Astrocyte (in vitro differentiated cells and primary cell): ENCODE results near the gene PWP2. TPM values are rescaled to one million over a fixed set of nuclear protein-coding genes. Genes with fewer than 3 reads are reported as not detected.

Experiments
- DNase-seq: peaks from one replicate; pipeline ENCODE4 v3.0.0-alpha.2; 2010; ENCODE audit warnings: low read depth
- FAIRE-seq: peaks from 2 replicates; lab custom pipeline; 2011; peaks lifted over from hg19 to GRCh38; lab: Jason Lieb, UNC
- H2AFZ ChIP-seq: 2 replicates; pipeline ENCODE4 v1.6.0; 2012; ENCODE audit warnings: low read depth, low read length, inconsistent platforms
- H3K27ac ChIP-seq: 2 replicates; pipeline ENCODE4 v1.5.1; 2011; ENCODE audit warnings: low read depth, low read length, inconsistent platforms
- H3K27me3 ChIP-seq: 2 replicates; pipeline ENCODE4 v1.6.0; 2011; ENCODE audit warnings: low read length, inconsistent platforms; ENCODE audit not compliant: insufficient read depth
- H3K36me3 ChIP-seq: 2 replicates; pipeline ENCODE4 v1.5.1; 2011; ENCODE audit warnings: low read length, inconsistent platforms; ENCODE audit not compliant: insufficient read depth
- H3K4me1 ChIP-seq: 2 replicates; pipeline ENCODE4 v1.5.1; 2011; ENCODE audit warnings: low read length, inconsistent platforms; ENCODE audit not compliant: insufficient read depth
- H3K4me2 ChIP-seq: 2 replicates; pipeline ENCODE4 v1.6.0; 2012; ENCODE audit warnings: low read length, inconsistent platforms
- H3K4me3 ChIP-seq: 2 replicates; pipeline ENCODE4 v1.5.1; 2011; ENCODE audit warnings: low read depth, mild to moderate bottlenecking, low read length, inconsistent platforms; ENCODE audit not compliant: insufficient read depth
- H3K79me2 ChIP-seq: 2 replicates; pipeline ENCODE4 v1.6.0; 2012; ENCODE audit warnings: mild to moderate bottlenecking, low read length, inconsistent platforms; ENCODE audit not compliant: insufficient read depth
- H3K9ac ChIP-seq: 2 replicates; pipeline ENCODE4 v1.6.0; 2012; ENCODE audit warnings: mild to moderate bottlenecking, low read length, inconsistent platforms
- H3K9me3 ChIP-seq: 2 replicates; pipeline ENCODE4 v1.5.1; 2012; ENCODE audit warnings: low read depth, mild to moderate bottlenecking, low read length, inconsistent platforms; ENCODE audit not compliant: insufficient read depth
- H4K20me1 ChIP-seq: 2 replicates; pipeline ENCODE4 v1.6.0; 2012; ENCODE audit warnings: low read length, inconsistent platforms; ENCODE audit not compliant: insufficient read depth
- H3K27ac Mint-ChIP-seq: one replicate; pipeline ENCODE4 v1.8.0; 2021; ENCODE audit warnings: mild to moderate bottlenecking, mixed read lengths; ENCODE audit not compliant: unreplicated experiment
- H3K27me3 Mint-ChIP-seq: one replicate; pipeline ENCODE4 v1.8.0; 2021; ENCODE audit warnings: low read depth, mixed read lengths; ENCODE audit not compliant: unreplicated experiment
- H3K36me3 Mint-ChIP-seq: one replicate; pipeline ENCODE4 v1.8.0; 2021; ENCODE audit warnings: low read depth, mixed read lengths; ENCODE audit not compliant: unreplicated experiment
- H3K4me1 Mint-ChIP-seq: one replicate; pipeline ENCODE4 v1.8.0; 2021; ENCODE audit warnings: low read depth, mixed read lengths; ENCODE audit not compliant: unreplicated experiment
- H3K4me3 Mint-ChIP-seq: one replicate; pipeline ENCODE4 v1.8.0; 2021; ENCODE audit warnings: mild to moderate bottlenecking, moderate library complexity, mixed read lengths; ENCODE audit not compliant: unreplicated experiment
- H3K9me3 Mint-ChIP-seq: one replicate; pipeline ENCODE4 v1.8.0; 2021; ENCODE audit warnings: mild to moderate bottlenecking, mixed read lengths; ENCODE audit not compliant: unreplicated experiment
- EZH2 ChIP-seq: IDR thresholded peaks from 2 replicates; pipeline ENCODE4 v1.6.1; 2012; ENCODE audit warnings: mild to moderate bottlenecking, low read length, inconsistent platforms; ENCODE audit not compliant: insufficient read depth
- total RNA-seq: library from RNA; stranded (reverse); gene quantifications from 2 replicates; pipeline ENCODE4 v1.2.1, GENCODE V29; 2021
- TF ChIP-seq, protein P1 (sequence below): IDR thresholded peaks from 2 replicates; pipeline ENCODE4 v1.5.1; 2011; ENCODE audit warnings: low read depth, mild to moderate bottlenecking, inconsistent platforms, low read length, moderate library complexity; ENCODE audit not compliant: insufficient read depth

Gene PWP2
- total RNA-seq, 1 donor from 2014 or later = 17.1 TPM

DNA sequence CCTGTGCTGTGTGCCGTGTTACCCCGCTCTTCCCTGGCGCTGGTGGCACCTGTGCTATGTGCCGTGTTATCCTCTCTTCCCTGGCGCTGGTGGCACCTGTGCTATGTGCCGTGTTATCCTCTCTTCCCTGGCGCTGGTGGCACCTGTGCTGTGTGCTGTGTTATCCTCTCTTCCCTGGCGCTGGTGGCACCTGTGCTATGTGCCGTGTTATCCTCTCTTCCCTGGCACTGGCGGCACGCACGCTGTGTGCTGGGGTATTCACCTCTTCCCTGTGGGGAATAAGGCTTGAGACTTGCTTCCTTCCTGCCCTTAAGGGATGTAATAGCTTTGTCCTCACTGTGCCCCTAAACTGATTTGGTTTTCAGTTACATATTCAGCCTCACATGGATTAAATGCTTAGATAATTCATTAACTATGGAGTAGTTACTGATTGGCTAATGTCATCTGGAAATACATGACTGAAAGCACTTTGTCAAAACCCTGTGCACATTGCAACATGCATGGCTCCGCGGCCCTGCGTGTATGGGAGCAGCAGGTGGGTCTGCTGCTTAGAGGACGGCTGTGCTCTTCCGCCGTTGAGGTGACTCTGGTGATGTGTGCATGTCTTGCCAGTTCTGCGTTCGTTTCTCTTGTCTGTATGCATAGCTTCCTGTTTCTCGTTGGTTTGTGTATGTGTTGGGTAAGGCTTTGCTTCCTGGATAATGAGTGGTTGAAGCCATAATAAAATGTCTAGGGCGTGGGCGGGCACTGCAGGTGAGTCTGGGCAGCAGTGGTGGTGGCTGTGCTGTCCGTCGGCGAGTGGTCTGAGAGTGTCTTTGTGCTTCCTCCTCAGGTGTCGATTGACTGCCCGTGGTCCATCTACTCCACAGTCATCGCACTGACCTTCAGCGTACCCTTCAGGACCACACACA, 17.9 kb upstream of the PWP2 start:
- Histone ChIP-seq H3K36me3 (peaks cover 34% of the 10 kb centered on the region), H3K4me3 (no peak overlapping the region), H3K79me2 (no peaks in the 10 kb centered on the region), H4K20me1 (peaks cover 60% of the 10 kb centered on the region), H3K4me2 (no peak overlapping the region), H3K9me3 (no peaks in the 10 kb centered on the region), H3K27ac (no peak overlapping the region), H3K27me3 (no peaks in the 10 kb centered on the region), H2AFZ (no peak overlapping the region), H3K4me1 (no peaks in the 10 kb centered on the region), H3K9ac (no peak overlapping the region)
- H3K27me3 Mint-ChIP-seq = no peaks in the 10 kb centered on the region
- H3K4me1 Mint-ChIP-seq = no peaks in the 10 kb centered on the region
- TF ChIP-seq EZH2 = no peak
- TF ChIP-seq, protein P1, sequence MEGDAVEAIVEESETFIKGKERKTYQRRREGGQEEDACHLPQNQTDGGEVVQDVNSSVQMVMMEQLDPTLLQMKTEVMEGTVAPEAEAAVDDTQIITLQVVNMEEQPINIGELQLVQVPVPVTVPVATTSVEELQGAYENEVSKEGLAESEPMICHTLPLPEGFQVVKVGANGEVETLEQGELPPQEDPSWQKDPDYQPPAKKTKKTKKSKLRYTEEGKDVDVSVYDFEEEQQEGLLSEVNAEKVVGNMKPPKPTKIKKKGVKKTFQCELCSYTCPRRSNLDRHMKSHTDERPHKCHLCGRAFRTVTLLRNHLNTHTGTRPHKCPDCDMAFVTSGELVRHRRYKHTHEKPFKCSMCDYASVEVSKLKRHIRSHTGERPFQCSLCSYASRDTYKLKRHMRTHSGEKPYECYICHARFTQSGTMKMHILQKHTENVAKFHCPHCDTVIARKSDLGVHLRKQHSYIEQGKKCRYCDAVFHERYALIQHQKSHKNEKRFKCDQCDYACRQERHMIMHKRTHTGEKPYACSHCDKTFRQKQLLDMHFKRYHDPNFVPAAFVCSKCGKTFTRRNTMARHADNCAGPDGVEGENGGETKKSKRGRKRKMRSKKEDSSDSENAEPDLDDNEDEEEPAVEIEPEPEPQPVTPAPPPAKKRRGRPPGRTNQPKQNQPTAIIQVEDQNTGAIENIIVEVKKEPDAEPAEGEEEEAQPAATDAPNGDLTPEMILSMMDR = no peak
- no peaks in the 10 kb centered on the region for H3K9me3 Mint-ChIP-seq
- FAIRE-seq (no peak), DNase-seq (no peak)
- H3K4me3 Mint-ChIP-seq = no peak overlapping the region
- H3K36me3 Mint-ChIP-seq = peaks cover 16% of the 10 kb centered on the region
- no peak overlapping the region for H3K27ac Mint-ChIP-seq

DNA sequence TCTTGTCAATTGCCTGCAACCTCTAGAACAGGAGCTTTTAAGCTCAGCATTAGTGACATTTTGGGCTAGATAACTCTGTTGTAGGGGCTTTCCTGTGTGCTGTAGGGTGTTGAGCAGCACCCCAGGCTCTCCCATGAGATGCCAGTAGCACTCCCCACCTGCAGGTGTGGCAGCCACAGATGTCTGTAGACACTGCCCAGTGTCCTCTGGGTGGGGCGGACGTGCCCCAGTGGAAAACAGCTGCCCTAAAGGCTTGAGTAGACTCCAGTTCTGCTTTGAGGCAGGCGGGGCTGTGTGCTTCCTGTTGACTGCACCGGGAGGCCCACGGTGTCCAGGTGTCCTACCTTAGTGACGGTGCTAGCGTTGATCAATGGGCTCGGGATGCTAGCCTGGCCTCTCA, 16.9 kb upstream of the PWP2 start:
- Histone ChIP-seq H3K27ac (no peak overlapping the region), H4K20me1 (peaks cover 53% of the 10 kb centered on the region), H3K27me3 (no peaks in the 10 kb centered on the region), H3K4me2 (no peak overlapping the region), H3K36me3 (peaks cover 38% of the 10 kb centered on the region), H3K4me1 (peaks cover under 1% of the 10 kb centered on the region), H3K4me3 (no peak overlapping the region), H2AFZ (no peak overlapping the region), H3K9me3 (no peaks in the 10 kb centered on the region), H3K9ac (no peak overlapping the region), H3K79me2 (no peaks in the 10 kb centered on the region)
- DNase-seq (no peak), FAIRE-seq (no peak)
- Mint-ChIP-seq H3K27ac (no peak overlapping the region), H3K9me3 (no peaks in the 10 kb centered on the region), H3K4me3 (no peak overlapping the region), H3K4me1 (no peaks in the 10 kb centered on the region), H3K36me3 (peaks cover 20% of the 10 kb centered on the region), H3K27me3 (no peaks in the 10 kb centered on the region)
- TF ChIP-seq, protein P1 = no peak
- TF ChIP-seq EZH2 = no peak

DNA sequence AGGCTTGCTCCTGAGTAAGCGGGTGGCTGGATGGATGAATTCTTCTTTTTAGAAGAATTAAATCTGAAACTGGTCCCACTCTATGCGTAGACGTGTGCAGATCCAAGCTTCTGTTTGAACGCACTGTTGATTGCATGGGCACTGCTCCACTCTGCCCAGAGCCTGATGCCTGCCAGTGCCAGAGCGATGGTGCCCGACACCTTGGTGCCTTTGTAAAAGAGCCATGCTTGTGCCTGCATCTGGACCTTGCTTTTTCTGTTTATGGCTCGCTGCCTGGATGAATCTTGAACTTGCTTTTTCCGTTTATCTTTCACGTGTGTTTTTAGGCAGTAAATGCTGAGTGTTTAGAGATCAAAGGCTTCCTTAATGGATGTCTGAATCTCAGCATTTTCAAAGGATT, 15.0 kb upstream of the PWP2 start:
- Histone ChIP-seq H3K27ac (no peak overlapping the region), H3K4me3 (no peak overlapping the region), H3K27me3 (no peaks in the 10 kb centered on the region), H3K4me2 (no peak overlapping the region), H3K9ac (no peak overlapping the region), H3K79me2 (no peaks in the 10 kb centered on the region), H3K9me3 (no peaks in the 10 kb centered on the region), H3K4me1 (peaks cover 4% of the 10 kb centered on the region), H4K20me1 (peaks cover 37% of the 10 kb centered on the region), H2AFZ (no peak overlapping the region), H3K36me3 (peaks cover 38% of the 10 kb centered on the region)
- Mint-ChIP-seq H3K27ac (no peak overlapping the region), H3K36me3 (peaks cover 17% of the 10 kb centered on the region), H3K4me1 (no peaks in the 10 kb centered on the region), H3K27me3 (no peaks in the 10 kb centered on the region), H3K4me3 (no peak overlapping the region), H3K9me3 (no peaks in the 10 kb centered on the region)
- DNase-seq (no peak), FAIRE-seq (no peak)
- no peak for TF ChIP-seq EZH2
- TF ChIP-seq, protein P1 = no peak
